ENCODE measurements around the gene CAPZA1. TPM values are rescaled to one million over a fixed set of nuclear protein-coding genes. Genes with fewer than 3 reads are reported as not detected.

The CAPZA1 gene
- total and polyA plus RNA-seq, 2 donors, result 149 to 249 TPM

DNA sequence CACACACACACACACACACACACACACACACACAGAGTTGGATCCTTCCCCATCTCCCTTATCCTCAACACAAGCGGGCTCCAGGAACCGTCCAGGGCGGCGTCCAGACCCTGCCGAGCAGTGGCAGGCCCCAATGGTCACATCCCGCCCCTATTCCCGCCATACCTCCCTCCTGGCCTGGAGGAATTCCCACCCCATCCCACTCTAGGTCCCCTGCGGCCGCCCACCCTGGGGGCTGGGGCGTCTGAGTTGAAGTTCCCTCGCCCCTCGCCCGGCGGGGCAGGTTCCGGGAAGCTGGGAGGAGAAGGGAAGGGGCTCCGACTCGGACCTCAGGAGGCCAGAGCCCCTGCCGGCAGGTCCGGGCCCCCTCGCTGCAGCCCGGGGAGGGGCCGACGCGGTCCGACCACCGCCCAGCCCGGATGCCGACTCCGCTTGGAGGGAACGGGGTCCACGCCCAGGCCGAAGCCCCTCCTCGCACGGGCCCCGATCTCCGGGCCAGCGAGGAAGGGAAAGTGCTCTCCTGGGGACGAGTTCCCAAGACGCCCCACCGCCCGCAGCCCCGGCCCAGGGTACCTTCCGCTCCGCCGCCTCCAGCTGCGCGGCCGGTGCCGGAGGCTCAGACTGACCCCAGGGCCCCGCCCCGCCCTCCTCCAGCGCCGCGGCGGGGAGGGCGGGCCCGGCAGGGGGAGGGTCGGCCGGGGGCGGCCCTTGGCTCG, 87.0 kb downstream of the CAPZA1 start, which contains the start of gene RHOC:
Gene RHOC (minus strand): TSS at position 623 of the 716 bp plus-strand sequence. CDS start 3,328 bp downstream, outside the sequence.
- WGBS, result 11% methylated on average over 61 of the region's 61 CpGs
- DNase-seq (ENCODE audit: low read depth in 6 of 9, low spot score in 9 of 9), result no peak
- peak within 1 kb of the TSS; percentile 43 to 58 for H3K4me3 ChIP-seq (ENCODE audit: low read length in 2 of 2)
- no peaks in the 10 kb centered on the region for H3K36me3 ChIP-seq (ENCODE audit: control insufficient read depth in 2 of 2, insufficient read depth in 2 of 2, low read length in 1 of 2)
- H3K9me3 ChIP-seq (ENCODE audit: control insufficient read depth in 2 of 2, insufficient read depth in 1 of 2, low read length in 1 of 2), result no peaks in the 10 kb centered on the region
- peak within 1 kb of the TSS; percentile 53 to 56 for H3K27ac ChIP-seq (ENCODE audit: low read depth in 1 of 2, low read length in 1 of 2)
- peaks cover 12 to 36% of the 10 kb centered on the region in 2 donors for H3K4me1 ChIP-seq (ENCODE audit: control insufficient read depth in 2 of 2, insufficient read depth in 2 of 2, low read length in 2 of 2)
- H3K27me3 ChIP-seq (ENCODE audit: control insufficient read depth in 2 of 2, insufficient read depth in 1 of 2, low read length in 1 of 2), result peaks cover 29 to 65% of the 10 kb centered on the region in 2 donors

DNA sequence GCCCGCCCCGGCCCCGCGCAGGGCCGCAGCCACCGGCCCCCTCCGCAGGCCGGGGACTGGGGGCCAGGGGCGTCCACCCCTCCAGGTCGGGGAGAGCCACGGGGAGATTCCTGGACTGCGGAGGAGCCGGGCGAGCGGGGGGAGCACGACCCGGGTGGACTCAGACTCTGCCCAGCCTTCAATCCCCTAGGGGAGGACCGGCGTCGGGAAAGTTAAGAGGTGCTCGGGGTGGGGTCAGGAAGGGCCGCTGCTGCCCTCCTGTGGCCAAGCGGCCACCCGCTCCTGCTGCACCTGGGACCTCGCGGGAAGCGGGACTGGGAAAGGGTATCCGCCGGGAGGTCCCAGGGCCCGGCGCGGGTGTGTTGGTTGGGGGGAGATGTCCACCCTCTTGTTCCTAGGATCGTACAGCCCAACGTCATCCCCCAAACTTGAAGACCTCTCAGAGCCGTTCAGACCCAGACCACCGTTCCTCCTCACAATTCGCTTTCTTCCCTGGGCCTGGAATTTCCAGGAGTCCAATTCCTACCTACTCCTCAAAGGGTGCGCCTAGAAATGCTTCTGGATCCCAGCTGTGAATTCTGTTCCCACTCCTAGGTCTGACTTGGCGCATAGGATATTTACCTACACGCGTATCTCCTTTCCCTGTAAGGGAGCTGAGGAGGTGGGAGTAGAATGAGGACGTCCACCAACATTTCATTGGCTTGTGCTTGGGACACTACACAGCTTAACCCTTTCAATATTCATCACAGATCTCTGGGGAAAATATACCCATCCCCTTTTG, 87.8 kb downstream of the CAPZA1 start:
- Histone ChIP-seq H3K4me1 (ENCODE audit: control insufficient read depth in 2 of 2, insufficient read depth in 2 of 2, low read length in 2 of 2) (peaks cover 12 to 35% of the 10 kb centered on the region in 2 donors), H3K9me3 (ENCODE audit: control insufficient read depth in 2 of 2, insufficient read depth in 1 of 2, low read length in 1 of 2) (no peaks in the 10 kb centered on the region), H3K27me3 (ENCODE audit: control insufficient read depth in 2 of 2, insufficient read depth in 1 of 2, low read length in 1 of 2) (peaks cover 36 to 73% of the 10 kb centered on the region in 2 donors), H3K27ac (ENCODE audit: low read depth in 1 of 2, low read length in 1 of 2) (peak overlapping the region in 1 of 2 donors; percentile 25), H3K36me3 (ENCODE audit: control insufficient read depth in 2 of 2, insufficient read depth in 2 of 2, low read length in 1 of 2) (no peaks in the 10 kb centered on the region), H3K4me3 (ENCODE audit: low read length in 2 of 2) (peak overlapping the region; percentile 33 to 58)
- WGBS, result 12% methylated on average over 42 of the region's 42 CpGs
- peak in 3 of 9 donors; percentile 59 to 67 (median 63) for DNase-seq (ENCODE audit: low read depth in 6 of 9, low spot score in 9 of 9)

DNA sequence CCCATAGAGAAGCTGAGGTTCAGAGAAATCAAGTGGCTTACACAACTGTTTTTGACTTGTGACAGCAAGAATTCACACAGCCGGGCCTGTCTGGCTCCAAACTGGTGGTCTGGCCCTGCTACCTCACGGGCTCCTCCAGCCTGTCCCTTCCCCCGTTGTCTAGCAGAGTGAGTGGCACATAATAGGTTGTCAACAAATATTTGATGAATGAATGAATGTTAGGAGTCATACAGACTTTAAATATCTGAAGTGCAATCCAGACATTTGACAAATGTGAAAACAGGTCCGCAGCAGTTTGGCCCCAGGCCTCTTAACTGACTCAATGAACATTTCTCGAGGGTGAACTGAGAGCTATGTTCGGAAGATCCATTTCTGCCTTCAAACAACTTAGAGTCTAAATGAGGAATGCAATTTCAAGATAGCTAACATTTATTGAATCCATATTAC, 88.4 kb downstream of the CAPZA1 start:
- no peaks in the 10 kb centered on the region for H3K36me3 ChIP-seq (ENCODE audit: control insufficient read depth in 2 of 2, insufficient read depth in 2 of 2, low read length in 1 of 2)
- DNase-seq (ENCODE audit: low read depth in 6 of 9, low spot score in 9 of 9), result no peak
- peaks cover 37 to 78% of the 10 kb centered on the region in 2 donors for H3K27me3 ChIP-seq (ENCODE audit: control insufficient read depth in 2 of 2, insufficient read depth in 1 of 2, low read length in 1 of 2)
- no peak overlapping the region for H3K4me3 ChIP-seq (ENCODE audit: low read length in 2 of 2)
- WGBS, result 90% methylated on average over 6 of the region's 6 CpGs
- peaks cover 12 to 35% of the 10 kb centered on the region in 2 donors for H3K4me1 ChIP-seq (ENCODE audit: control insufficient read depth in 2 of 2, insufficient read depth in 2 of 2, low read length in 2 of 2)
- no peak overlapping the region for H3K27ac ChIP-seq (ENCODE audit: low read depth in 1 of 2, low read length in 1 of 2)
- no peaks in the 10 kb centered on the region for H3K9me3 ChIP-seq (ENCODE audit: control insufficient read depth in 2 of 2, insufficient read depth in 1 of 2, low read length in 1 of 2)

DNA sequence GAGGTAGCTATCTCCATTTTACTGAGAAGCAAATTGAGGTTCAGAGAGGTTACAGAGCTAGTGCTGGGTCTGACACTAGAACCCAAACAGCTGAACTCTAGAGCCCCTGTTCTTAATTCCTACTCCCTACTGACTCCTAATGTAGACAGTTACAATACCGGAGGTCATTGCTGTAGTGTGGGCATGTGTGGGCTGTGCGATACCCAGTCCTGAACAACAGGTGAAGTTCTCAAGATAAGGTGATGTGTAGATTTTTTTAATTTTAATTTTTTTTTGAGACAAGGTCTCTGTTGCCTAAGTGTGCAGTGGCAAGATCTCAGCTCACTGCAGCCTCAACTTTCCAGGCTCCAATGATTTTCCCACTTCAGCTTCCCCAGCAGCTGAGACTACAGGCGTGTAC, 88.9 kb downstream of the CAPZA1 start:
- no peaks in the 10 kb centered on the region for H3K9me3 ChIP-seq (ENCODE audit: control insufficient read depth in 2 of 2, insufficient read depth in 1 of 2, low read length in 1 of 2)
- 98% methylated on average over 3 of the region's 3 CpGs for WGBS
- no peak for DNase-seq (ENCODE audit: low read depth in 6 of 9, low spot score in 9 of 9)
- no peaks in the 10 kb centered on the region for H3K36me3 ChIP-seq (ENCODE audit: control insufficient read depth in 2 of 2, insufficient read depth in 2 of 2, low read length in 1 of 2)
- H3K4me3 ChIP-seq (ENCODE audit: low read length in 2 of 2), result no peak overlapping the region
- H3K27me3 ChIP-seq (ENCODE audit: control insufficient read depth in 2 of 2, insufficient read depth in 1 of 2, low read length in 1 of 2), result peaks cover 41 to 82% of the 10 kb centered on the region in 2 donors
- H3K4me1 ChIP-seq (ENCODE audit: control insufficient read depth in 2 of 2, insufficient read depth in 2 of 2, low read length in 2 of 2), result peaks cover 12 to 35% of the 10 kb centered on the region in 2 donors
- no peak overlapping the region for H3K27ac ChIP-seq (ENCODE audit: low read depth in 1 of 2, low read length in 1 of 2)

DNA sequence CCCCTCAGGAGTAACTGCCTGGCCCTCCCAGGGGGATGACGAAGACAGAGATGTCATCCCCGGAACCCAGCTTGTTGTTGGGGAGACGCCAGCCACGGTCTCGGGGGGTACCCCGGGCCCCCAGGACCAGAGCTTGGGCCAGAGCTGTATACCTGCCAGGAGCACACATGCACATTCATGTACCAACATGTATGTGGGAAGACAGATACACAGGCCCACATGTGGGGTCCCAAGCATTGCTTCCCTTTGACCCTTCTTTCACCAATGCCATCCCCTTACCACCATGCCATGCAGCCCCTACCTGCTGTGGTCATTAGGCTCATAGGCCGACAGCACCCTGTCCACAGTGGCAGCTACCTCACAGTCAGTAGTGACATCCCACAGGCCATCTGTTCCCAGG, 90.5 kb downstream of the CAPZA1 start:
- Histone ChIP-seq H3K27me3 (ENCODE audit: control insufficient read depth in 2 of 2, insufficient read depth in 1 of 2, low read length in 1 of 2) (peaks cover 57 to 93% of the 10 kb centered on the region in 2 donors), H3K4me1 (ENCODE audit: control insufficient read depth in 2 of 2, insufficient read depth in 2 of 2, low read length in 2 of 2) (peaks cover 7 to 30% of the 10 kb centered on the region in 2 donors), H3K9me3 (ENCODE audit: control insufficient read depth in 2 of 2, insufficient read depth in 1 of 2, low read length in 1 of 2) (no peaks in the 10 kb centered on the region), H3K4me3 (ENCODE audit: low read length in 2 of 2) (no peak overlapping the region), H3K36me3 (ENCODE audit: control insufficient read depth in 2 of 2, insufficient read depth in 2 of 2, low read length in 1 of 2) (no peaks in the 10 kb centered on the region), H3K27ac (ENCODE audit: low read depth in 1 of 2, low read length in 1 of 2) (no peak overlapping the region)
- DNase-seq (ENCODE audit: low read depth in 6 of 9, low spot score in 9 of 9), result no peak
- 95% methylated on average over 7 of the region's 7 CpGs for WGBS

DNA sequence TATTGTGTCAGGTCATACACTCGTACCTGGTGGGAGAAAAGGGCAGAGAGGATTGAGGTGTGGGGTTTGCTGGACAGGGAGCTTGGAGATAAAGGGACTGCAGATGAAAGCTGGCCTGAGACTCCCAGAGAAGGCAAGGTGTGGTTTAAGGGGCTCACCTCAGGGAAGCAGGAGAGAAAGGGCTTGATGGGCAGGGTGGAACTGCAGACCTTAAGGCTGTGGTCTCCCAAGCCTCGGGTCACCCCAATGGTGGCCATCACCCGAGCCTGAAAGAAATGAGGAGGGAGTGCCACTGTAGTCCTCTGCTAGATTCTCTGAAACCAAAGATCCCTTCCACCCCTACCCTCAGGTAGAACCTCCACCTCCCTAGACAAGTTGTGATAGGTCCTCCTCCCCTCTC, 91.0 kb downstream of the CAPZA1 start:
- WGBS, result 90% methylated on average over 3 of the region's 3 CpGs

DNA sequence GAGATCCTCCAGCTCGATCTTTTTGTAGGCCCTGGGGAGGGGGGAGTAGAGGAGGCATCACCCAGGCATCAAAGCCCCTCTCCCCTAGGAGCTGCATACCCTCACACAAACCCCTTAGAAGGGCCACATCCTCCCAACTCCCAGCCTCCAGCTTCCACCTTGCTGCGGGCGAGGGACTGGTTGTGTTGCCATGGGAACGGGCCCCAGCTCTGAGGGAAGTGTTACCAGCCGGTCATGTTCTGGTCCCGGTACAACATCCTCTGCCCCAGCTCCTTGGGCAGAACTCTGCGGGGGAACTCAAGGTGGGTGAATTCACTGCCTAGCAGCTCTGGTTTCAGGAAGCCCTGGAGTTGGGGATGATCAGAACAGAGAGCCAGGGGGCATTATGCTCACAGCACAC, 91.4 kb downstream of the CAPZA1 start:
- Histone ChIP-seq H3K27me3 (ENCODE audit: control insufficient read depth in 2 of 2, insufficient read depth in 1 of 2, low read length in 1 of 2) (peaks cover 57 to 94% of the 10 kb centered on the region in 2 donors), H3K9me3 (ENCODE audit: control insufficient read depth in 2 of 2, insufficient read depth in 1 of 2, low read length in 1 of 2) (no peaks in the 10 kb centered on the region), H3K4me3 (ENCODE audit: low read length in 2 of 2) (no peak overlapping the region), H3K36me3 (ENCODE audit: control insufficient read depth in 2 of 2, insufficient read depth in 2 of 2, low read length in 1 of 2) (no peaks in the 10 kb centered on the region), H3K27ac (ENCODE audit: low read depth in 1 of 2, low read length in 1 of 2) (no peak overlapping the region), H3K4me1 (ENCODE audit: control insufficient read depth in 2 of 2, insufficient read depth in 2 of 2, low read length in 2 of 2) (peaks cover 7 to 29% of the 10 kb centered on the region in 2 donors)
- no peak for DNase-seq (ENCODE audit: low read depth in 6 of 9, low spot score in 9 of 9)
- 70% methylated on average over 7 of the region's 7 CpGs for WGBS

More for the DNA sequence above, 91.0 kb downstream of the CAPZA1 start:
- Histone ChIP-seq H3K27ac (ENCODE audit: low read depth in 1 of 2, low read length in 1 of 2) (no peak overlapping the region), H3K36me3 (ENCODE audit: control insufficient read depth in 2 of 2, insufficient read depth in 2 of 2, low read length in 1 of 2) (no peaks in the 10 kb centered on the region), H3K27me3 (ENCODE audit: control insufficient read depth in 2 of 2, insufficient read depth in 1 of 2, low read length in 1 of 2) (peaks cover 57 to 95% of the 10 kb centered on the region in 2 donors), H3K9me3 (ENCODE audit: control insufficient read depth in 2 of 2, insufficient read depth in 1 of 2, low read length in 1 of 2) (no peaks in the 10 kb centered on the region), H3K4me1 (ENCODE audit: control insufficient read depth in 2 of 2, insufficient read depth in 2 of 2, low read length in 2 of 2) (peaks cover 5 to 29% of the 10 kb centered on the region in 2 donors), H3K4me3 (ENCODE audit: low read length in 2 of 2) (no peak overlapping the region)
- no peak for DNase-seq (ENCODE audit: low read depth in 6 of 9, low spot score in 9 of 9)

DNA sequence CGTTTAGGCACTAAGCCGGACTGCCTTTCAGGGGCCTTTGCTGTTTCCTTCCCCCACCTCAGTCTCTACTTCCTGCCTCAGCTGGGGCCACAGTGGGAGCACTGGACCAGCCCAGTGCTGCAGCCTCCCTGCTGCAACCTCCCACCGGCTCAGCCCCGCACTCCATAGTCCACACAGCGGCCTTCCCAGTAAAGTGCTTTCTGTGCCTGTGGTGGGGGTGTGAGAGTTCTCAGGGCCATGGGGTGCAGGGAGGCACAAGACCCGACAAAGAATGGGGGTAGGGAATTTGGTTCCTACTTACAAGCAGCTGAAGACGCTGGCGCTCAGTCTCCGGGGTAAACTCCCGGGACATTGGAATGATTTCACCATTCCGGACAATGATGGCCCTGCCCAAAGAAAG, 92.0 kb downstream of the CAPZA1 start:
- Histone ChIP-seq H3K36me3 (ENCODE audit: control insufficient read depth in 2 of 2, insufficient read depth in 2 of 2, low read length in 1 of 2) (no peaks in the 10 kb centered on the region), H3K4me1 (ENCODE audit: control insufficient read depth in 2 of 2, insufficient read depth in 2 of 2, low read length in 2 of 2) (peaks cover 7 to 30% of the 10 kb centered on the region in 2 donors), H3K27ac (ENCODE audit: low read depth in 1 of 2, low read length in 1 of 2) (no peak overlapping the region), H3K4me3 (ENCODE audit: low read length in 2 of 2) (no peak overlapping the region), H3K9me3 (ENCODE audit: control insufficient read depth in 2 of 2, insufficient read depth in 1 of 2, low read length in 1 of 2) (no peaks in the 10 kb centered on the region), H3K27me3 (ENCODE audit: control insufficient read depth in 2 of 2, insufficient read depth in 1 of 2, low read length in 1 of 2) (peaks cover 57 to 93% of the 10 kb centered on the region in 2 donors)
- DNase-seq (ENCODE audit: low read depth in 6 of 9, low spot score in 9 of 9), result no peak
- WGBS, result 92% methylated on average over 11 of the region's 11 CpGs

DNA sequence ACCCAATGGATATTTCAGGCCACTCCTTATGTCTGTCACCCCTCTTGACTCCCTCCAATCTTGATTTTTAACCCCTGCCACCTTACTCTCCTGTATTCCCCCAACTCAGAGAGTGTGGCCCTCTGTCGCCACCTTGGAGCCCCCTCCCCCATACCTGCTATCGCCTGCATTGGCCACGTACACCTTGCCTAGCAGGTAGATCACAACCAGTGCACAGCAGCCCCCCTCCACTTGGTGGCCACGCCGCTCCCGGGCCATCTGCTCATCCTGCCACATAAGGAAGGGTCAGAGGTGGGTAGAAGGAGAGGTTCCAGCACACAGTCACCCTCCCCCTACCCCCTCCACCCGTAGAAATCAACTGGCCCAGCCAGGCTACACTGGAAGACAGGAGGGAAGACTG, 92.6 kb downstream of the CAPZA1 start:
- no peak for DNase-seq (ENCODE audit: low read depth in 6 of 9, low spot score in 9 of 9)
- Histone ChIP-seq H3K4me1 (ENCODE audit: control insufficient read depth in 2 of 2, insufficient read depth in 2 of 2, low read length in 2 of 2) (peaks cover 7 to 28% of the 10 kb centered on the region in 2 donors), H3K27me3 (ENCODE audit: control insufficient read depth in 2 of 2, insufficient read depth in 1 of 2, low read length in 1 of 2) (peaks cover 54 to 93% of the 10 kb centered on the region in 2 donors), H3K27ac (ENCODE audit: low read depth in 1 of 2, low read length in 1 of 2) (no peak overlapping the region), H3K9me3 (ENCODE audit: control insufficient read depth in 2 of 2, insufficient read depth in 1 of 2, low read length in 1 of 2) (no peaks in the 10 kb centered on the region), H3K4me3 (ENCODE audit: low read length in 2 of 2) (no peak overlapping the region), H3K36me3 (ENCODE audit: control insufficient read depth in 2 of 2, insufficient read depth in 2 of 2, low read length in 1 of 2) (no peaks in the 10 kb centered on the region)
- WGBS, result 96% methylated on average over 7 of the region's 7 CpGs

Data from thymus (tissue), 11 donors.